ENCODE measurements around the gene NOC4L. TPM values are rescaled to one million over a fixed set of nuclear protein-coding genes. Genes with fewer than 3 reads are reported as not detected.

The NOC4L gene
- total RNA-seq, 4 donors from 2014 or later, result 5.4 to 10.2 (median 7.5) TPM

GRCh38 chr12:132190834-132191500, 46.7 kb downstream of the NOC4L start:
- no peak for TF ChIP-seq CTCF (IDR thresholded peaks at IDR 0.05; ENCODE audit: low read depth)

DNA sequence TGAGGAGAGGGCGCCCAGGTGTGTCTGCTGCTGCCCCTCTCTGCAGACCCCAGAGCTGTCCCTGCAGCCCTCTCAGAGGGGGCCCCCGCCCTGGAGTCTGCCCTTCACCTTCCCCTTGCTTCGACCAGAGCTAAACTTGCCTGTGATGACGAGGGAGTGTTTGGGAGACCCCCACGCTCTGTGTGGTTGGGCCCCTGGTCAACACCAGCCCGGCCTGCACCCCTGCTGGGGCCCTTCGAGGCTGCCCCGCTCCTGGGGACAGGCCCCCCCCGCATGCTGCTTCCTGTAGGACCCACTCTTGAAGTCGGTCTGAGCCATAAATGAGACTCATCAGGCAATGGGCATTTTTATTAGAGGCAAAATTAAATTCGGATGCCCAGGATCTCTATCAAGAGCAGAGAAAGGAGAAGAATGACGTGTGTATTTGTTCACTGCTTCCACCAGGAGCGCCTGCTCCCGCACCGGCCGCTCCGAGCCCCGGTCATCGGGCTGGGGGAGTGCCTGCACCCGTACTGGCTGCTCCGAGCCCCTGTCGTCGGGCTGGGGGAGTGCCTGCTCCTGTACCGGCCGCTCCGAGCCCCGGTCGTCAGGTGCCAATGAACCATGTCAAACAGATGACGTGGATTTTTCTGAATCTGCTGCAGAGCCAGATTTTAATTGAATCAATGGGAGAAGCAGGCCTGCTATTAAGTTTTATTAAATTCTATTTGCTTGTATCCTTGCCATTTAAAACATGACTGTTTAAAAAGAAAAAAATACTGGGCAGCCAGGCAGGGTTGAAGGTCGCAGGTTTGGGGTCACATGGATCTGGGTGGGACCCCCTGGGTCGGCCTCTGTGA, 47.7 kb downstream of the NOC4L start:
- TF ChIP-seq CTCF (IDR thresholded peaks at IDR 0.05; ENCODE audit: low read depth), result no peak

DNA sequence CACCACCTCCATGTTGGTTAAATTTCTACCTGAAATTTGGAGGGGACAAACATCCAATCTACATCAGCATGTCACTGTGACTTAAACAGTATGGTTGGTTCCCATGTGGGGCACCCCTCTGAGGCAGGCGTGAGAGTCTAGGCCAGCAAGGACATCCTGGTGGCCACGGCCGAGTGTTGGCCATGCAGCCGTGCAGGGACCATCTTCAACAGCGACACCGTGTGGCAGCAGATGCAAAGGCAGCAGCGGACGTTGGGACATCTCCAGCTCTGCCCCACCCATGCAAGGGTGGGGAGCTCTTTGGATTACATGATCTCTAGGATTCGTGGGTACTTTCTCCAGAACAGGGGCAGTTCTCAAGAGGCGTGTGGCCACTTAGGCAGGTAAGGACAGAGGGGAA, 49.8 kb downstream of the NOC4L start:
- no peak for TF ChIP-seq CTCF (IDR thresholded peaks at IDR 0.05; ENCODE audit: low read depth)

GRCh38 chr12:132194556-132194955, 50.3 kb downstream of the NOC4L start:
- TF ChIP-seq CTCF (IDR thresholded peaks at IDR 0.05; ENCODE audit: low read depth), result no peak

GRCh38 chr12:132196038-132196872, 52.0 kb downstream of the NOC4L start:
- no peak for TF ChIP-seq CTCF (IDR thresholded peaks at IDR 0.05; ENCODE audit: low read depth)

DNA sequence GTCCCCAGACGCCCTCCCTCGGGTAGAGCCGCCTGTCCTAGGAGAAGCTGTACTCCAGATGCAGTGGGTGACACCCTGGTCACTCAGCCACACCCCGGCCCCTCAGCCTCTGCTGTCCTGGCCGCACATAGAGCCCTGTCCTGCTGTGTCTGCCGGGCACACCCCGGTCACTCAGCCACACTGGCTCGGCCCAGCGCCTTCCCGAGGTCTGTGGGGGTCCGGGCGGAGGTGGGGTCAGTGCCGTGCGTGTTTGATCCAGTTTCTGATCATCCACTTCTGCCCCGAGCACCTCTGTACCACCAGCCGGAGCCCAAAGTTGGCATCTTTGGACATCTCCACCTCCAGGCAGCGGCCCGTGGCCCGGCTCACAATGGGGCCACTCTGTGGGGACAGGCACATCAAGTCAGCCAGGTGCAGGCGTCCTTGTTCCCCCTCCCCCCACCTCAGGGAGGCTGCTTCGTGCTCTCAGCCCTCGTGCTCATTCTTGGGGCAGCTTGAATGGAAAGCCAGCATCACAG, 52.7 kb downstream of the NOC4L start:
- no peak for TF ChIP-seq CTCF (IDR thresholded peaks at IDR 0.05; ENCODE audit: low read depth)
